Activated CD4-positive, alpha-beta memory T cell treated with anti-CD3 and anti-CD28 coated beads, Interleukin-2, amount 10 ng/mL, durations not matched to agents 7 days and 5 days (primary cell): ENCODE data around the gene MRGPRX2. TPM values are rescaled to one million over a fixed set of nuclear protein-coding genes. Genes with fewer than 3 reads are reported as not detected.

Experiments
- CTCF ChIA-PET: fragments of 350-600 bp; sonication (Branson Sonifier 250); formaldehyde crosslinking; loops from one replicate; lab custom pipeline; 2021; ENCODE audit warnings: antibody characterized with exemption, inconsistent platforms; lab: Charles Lee
- POLR2A ChIA-PET: fragments of 350-600 bp; sonication (Branson Sonifier 250); formaldehyde crosslinking; loops from one replicate; lab custom pipeline; 2021; ENCODE audit warnings: antibody characterized with exemption; lab: Charles Lee
- DNase-seq: peaks from one replicate; pipeline ENCODE4 v3.0.0-alpha.2; 2020
- H3K27ac Mint-ChIP-seq: one replicate; pipeline ENCODE4 v1.8.0; 2021; ENCODE audit warnings: mild to moderate bottlenecking, mixed read lengths
- H3K27me3 Mint-ChIP-seq: one replicate; pipeline ENCODE4 v1.8.0; 2021; ENCODE audit warnings: mixed read lengths
- H3K36me3 Mint-ChIP-seq: one replicate; pipeline ENCODE4 v1.8.0; 2021; ENCODE audit warnings: low read depth, mixed read lengths
- H3K4me1 Mint-ChIP-seq: one replicate; pipeline ENCODE4 v1.8.0; 2021; ENCODE audit warnings: mixed read lengths
- H3K4me3 Mint-ChIP-seq: one replicate; pipeline ENCODE4 v1.8.0; 2021; ENCODE audit warnings: mild to moderate bottlenecking, mixed read lengths
- H3K9me3 Mint-ChIP-seq: one replicate; pipeline ENCODE4 v1.8.0; 2021; ENCODE audit warnings: mixed read lengths
- total RNA-seq, 2 experiments: library from RNA; stranded (reverse); gene quantifications; one replicate each; pipeline ENCODE4 v1.2.3, GENCODE V29; 2021

MRGPRX2 gene
- not detected for total RNA-seq

GRCh38 chr11:19060629-19061028 is at the start of gene MRGPRX2:
MRGPRX2 (minus strand) TSS chr11:19060717; CDS start chr11:19056402, 4,315 bp downstream.
- Mint-ChIP-seq H3K27me3 (peaks cover 13% of the 10 kb centered on the region), H3K9me3 (no peaks in the 10 kb centered on the region), H3K4me3 (no peak within 1 kb of the TSS), H3K36me3 (no peaks in the 10 kb centered on the region), H3K4me1 (peaks cover 21% of the 10 kb centered on the region), H3K27ac (no peak within 1 kb of the TSS)
- DNase-seq, result no peak
- CTCF ChIA-PET, result interaction anchor here (2.3 to 2.4 kb wide), 2 partner anchors 10 to 16 kb away, joined by 12 to 14 read pairs; no protein-coding TSS in a partner anchor
- POLR2A ChIA-PET, result interaction anchor here (0.6 kb wide), 1 partner anchor 26 kb away, joined by 3 read pairs; no protein-coding TSS in a partner anchor

DNA sequence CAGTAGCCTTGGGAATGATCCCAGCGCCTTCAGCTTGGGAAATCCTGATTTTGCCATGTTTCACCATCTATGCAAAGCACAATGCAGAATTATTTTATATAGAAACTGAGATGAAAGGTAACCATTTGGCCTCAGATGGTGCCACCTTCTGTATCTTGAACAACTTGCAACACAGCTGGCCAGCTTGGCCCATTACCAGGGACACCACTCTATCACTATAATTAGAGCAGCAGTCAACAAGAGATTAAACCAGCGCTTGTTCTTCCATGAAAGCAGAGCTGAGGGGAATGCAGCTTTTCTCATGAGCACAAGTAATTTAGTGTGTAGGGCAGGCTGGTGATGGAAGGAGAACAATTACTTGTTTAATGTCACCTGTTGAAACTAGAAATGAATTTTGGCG is 49.8 kb upstream of the MRGPRX2 start:
- Mint-ChIP-seq H3K4me1 (no peaks in the 10 kb centered on the region), H3K4me3 (no peak overlapping the region), H3K27me3 (peaks cover 26% of the 10 kb centered on the region), H3K9me3 (no peaks in the 10 kb centered on the region), H3K36me3 (no peaks in the 10 kb centered on the region), H3K27ac (no peak overlapping the region)
- ChIA-PET POLR2A (no interaction called here), CTCF (no interaction called here)
- no peak for DNase-seq

DNA sequence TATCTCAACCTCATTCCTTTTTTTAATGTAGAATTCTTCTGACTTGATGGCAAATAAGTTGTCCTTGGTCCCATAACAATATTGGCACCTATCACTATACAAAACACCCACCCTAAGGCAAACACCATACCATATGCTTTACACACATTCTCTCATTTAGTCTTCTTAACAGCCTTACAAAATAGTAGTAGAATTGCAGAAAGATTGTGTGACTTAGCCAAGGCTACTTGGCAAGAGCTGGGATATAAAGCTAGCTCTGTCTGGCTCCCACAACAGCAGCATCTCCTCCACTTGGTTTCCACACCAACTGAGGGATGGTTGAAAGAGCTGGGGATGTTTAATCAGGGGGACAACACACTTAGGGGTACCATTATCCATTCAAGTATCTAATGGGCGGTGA is 46.6 kb upstream of the MRGPRX2 start:
- no peak for DNase-seq
- no peak overlapping the region for H3K27ac Mint-ChIP-seq
- peaks cover 12% of the 10 kb centered on the region for H3K27me3 Mint-ChIP-seq
- ChIA-PET CTCF (no interaction called here), POLR2A (no interaction called here)
- H3K4me1 Mint-ChIP-seq, result no peaks in the 10 kb centered on the region
- H3K36me3 Mint-ChIP-seq, result no peaks in the 10 kb centered on the region
- no peaks in the 10 kb centered on the region for H3K9me3 Mint-ChIP-seq
- H3K4me3 Mint-ChIP-seq, result no peak overlapping the region

- Mint-ChIP-seq H3K27me3 (peaks cover 10% of the 10 kb centered on the region), H3K9me3 (no peaks in the 10 kb centered on the region), H3K4me1 (no peaks in the 10 kb centered on the region), H3K4me3 (no peak overlapping the region), H3K27ac (no peak overlapping the region), H3K36me3 (no peaks in the 10 kb centered on the region)
- DNase-seq, result no peak
- ChIA-PET POLR2A (no interaction called here), CTCF (interaction anchor here (1.4 kb wide), 1 partner anchor 28 kb away, joined by 4 read pairs; no protein-coding TSS in a partner anchor)
Measured at GRCh38 chr11:19105011-19105410, 44.5 kb upstream of the MRGPRX2 start.

GRCh38 chr11:19102521-19102900 is 42.0 kb upstream of the MRGPRX2 start:
- no peak overlapping the region for H3K4me3 Mint-ChIP-seq
- H3K27me3 Mint-ChIP-seq, result peaks cover 10% of the 10 kb centered on the region
- ChIA-PET POLR2A (no interaction called here), CTCF (no interaction called here)
- no peaks in the 10 kb centered on the region for H3K4me1 Mint-ChIP-seq
- no peak for DNase-seq
- H3K36me3 Mint-ChIP-seq, result no peaks in the 10 kb centered on the region
- H3K9me3 Mint-ChIP-seq, result no peaks in the 10 kb centered on the region
- H3K27ac Mint-ChIP-seq, result no peak overlapping the region

DNA sequence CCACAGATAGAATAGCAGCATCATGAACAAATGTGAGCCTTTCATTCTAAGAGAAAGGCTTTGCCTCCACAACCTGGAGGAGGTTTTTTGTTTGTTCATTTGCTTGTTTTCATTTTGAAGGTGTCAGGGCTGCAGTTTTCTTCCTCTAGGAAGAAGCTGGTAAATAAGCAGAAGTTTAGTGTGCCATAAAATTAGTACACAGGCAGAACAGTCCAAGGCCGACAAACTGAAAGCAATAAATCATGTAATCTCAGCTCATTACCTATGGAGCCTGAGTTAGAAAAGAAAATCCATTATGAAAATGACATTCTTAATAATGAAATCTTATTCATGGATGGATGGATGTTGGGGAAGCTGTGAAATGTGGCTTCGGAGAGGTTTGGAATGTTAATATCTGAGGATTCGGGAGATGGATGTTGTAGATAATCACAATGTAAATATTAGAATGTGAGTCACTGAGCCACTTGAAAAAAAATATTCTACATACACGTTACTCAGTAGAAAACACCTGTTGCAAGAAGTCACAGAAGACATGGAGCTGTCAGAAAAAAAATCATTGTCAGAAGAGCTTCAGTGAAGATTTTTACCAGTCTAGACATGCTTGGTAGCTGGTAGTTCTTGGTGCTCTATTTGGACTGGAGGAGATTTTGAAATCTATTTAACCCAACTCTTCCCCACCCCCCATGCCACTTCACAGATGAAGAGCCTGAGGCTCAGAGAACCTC is 41.4 kb upstream of the MRGPRX2 start:
- CTCF ChIA-PET, result no interaction called here
- Mint-ChIP-seq H3K36me3 (no peaks in the 10 kb centered on the region), H3K4me1 (no peaks in the 10 kb centered on the region), H3K4me3 (no peak overlapping the region), H3K27me3 (peaks cover 11% of the 10 kb centered on the region), H3K27ac (no peak overlapping the region), H3K9me3 (no peaks in the 10 kb centered on the region)
- POLR2A ChIA-PET, result no interaction called here
- no peak for DNase-seq

DNA sequence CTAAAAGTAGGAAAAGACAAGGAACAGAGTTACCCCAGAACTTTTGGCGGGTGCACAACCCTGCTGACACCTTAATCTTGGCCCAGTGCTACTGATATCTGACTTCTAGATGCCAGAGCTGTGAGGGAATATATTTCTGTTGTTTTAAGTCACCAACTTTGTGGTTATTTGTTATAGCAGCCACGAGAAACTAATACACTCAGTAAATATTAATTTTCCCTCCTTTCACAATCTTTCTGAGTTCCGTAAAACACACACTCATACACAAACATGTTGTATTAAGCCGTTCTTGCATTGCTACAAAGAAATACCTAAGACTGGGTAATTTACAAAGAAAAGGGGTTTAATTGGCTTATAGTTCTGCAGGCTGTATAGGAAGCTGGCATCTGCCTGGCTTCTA is 40.4 kb upstream of the MRGPRX2 start:
- no peaks in the 10 kb centered on the region for H3K9me3 Mint-ChIP-seq
- H3K4me3 Mint-ChIP-seq, result no peak overlapping the region
- H3K4me1 Mint-ChIP-seq, result no peaks in the 10 kb centered on the region
- POLR2A ChIA-PET, result interaction anchor here (1.1 kb wide), 1 partner anchor 16 kb away, joined by 3 read pairs; no protein-coding TSS in a partner anchor
- no peak for DNase-seq
- no peak overlapping the region for H3K27ac Mint-ChIP-seq
- CTCF ChIA-PET, result no interaction called here
- no peaks in the 10 kb centered on the region for H3K36me3 Mint-ChIP-seq
- peaks cover 19% of the 10 kb centered on the region for H3K27me3 Mint-ChIP-seq

DNA sequence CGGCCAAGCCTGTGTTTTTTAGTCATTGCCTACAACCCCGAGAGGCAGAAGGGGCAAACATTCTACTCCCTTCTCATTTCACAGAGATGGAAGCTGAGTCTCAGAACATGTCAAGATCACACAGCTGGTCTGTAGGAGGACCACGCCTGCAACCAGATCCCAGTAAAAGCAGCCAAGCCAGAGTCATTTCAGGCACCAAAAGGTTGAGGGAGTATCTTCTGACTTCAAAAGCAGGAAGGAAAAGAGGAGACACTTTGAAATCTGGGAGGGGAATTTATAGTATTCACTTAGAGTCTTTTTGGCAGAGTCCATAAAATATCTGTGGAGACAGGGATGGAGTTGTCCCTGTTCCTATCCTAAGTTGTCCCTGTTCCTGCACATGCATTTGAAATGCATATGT is 38.6 kb upstream of the MRGPRX2 start:
- H3K27me3 Mint-ChIP-seq, result peaks cover 26% of the 10 kb centered on the region
- no peaks in the 10 kb centered on the region for H3K4me1 Mint-ChIP-seq
- H3K9me3 Mint-ChIP-seq, result no peaks in the 10 kb centered on the region
- CTCF ChIA-PET, result no interaction called here
- no peak overlapping the region for H3K27ac Mint-ChIP-seq
- POLR2A ChIA-PET, result no interaction called here
- H3K4me3 Mint-ChIP-seq, result no peak overlapping the region
- no peaks in the 10 kb centered on the region for H3K36me3 Mint-ChIP-seq
- no peak for DNase-seq

GRCh38 chr11:19094859-19095258 is 34.3 kb upstream of the MRGPRX2 start:
- peaks cover 28% of the 10 kb centered on the region for H3K27me3 Mint-ChIP-seq
- H3K36me3 Mint-ChIP-seq, result no peaks in the 10 kb centered on the region
- no peaks in the 10 kb centered on the region for H3K4me1 Mint-ChIP-seq
- ChIA-PET POLR2A (no interaction called here), CTCF (no interaction called here)
- no peaks in the 10 kb centered on the region for H3K9me3 Mint-ChIP-seq
- DNase-seq, result no peak
- H3K27ac Mint-ChIP-seq, result no peak overlapping the region
- no peak overlapping the region for H3K4me3 Mint-ChIP-seq

GRCh38 chr11:19093976-19094375 is 33.5 kb upstream of the MRGPRX2 start:
- no peaks in the 10 kb centered on the region for H3K9me3 Mint-ChIP-seq
- H3K4me1 Mint-ChIP-seq, result no peaks in the 10 kb centered on the region
- POLR2A ChIA-PET, result no interaction called here
- H3K4me3 Mint-ChIP-seq, result no peak overlapping the region
- CTCF ChIA-PET, result no interaction called here
- no peak overlapping the region for H3K27ac Mint-ChIP-seq
- H3K36me3 Mint-ChIP-seq, result no peaks in the 10 kb centered on the region
- H3K27me3 Mint-ChIP-seq, result peaks cover 28% of the 10 kb centered on the region
- DNase-seq, result no peak

- H3K9me3 Mint-ChIP-seq, result no peaks in the 10 kb centered on the region
- H3K36me3 Mint-ChIP-seq, result no peaks in the 10 kb centered on the region
- H3K4me1 Mint-ChIP-seq, result no peaks in the 10 kb centered on the region
- DNase-seq, result no peak
- ChIA-PET CTCF (interaction anchor here (1.5 kb wide), 1 partner anchor 22 kb away, joined by 3 read pairs; no protein-coding TSS in a partner anchor), POLR2A (no interaction called here)
- H3K4me3 Mint-ChIP-seq, result no peak overlapping the region
- H3K27me3 Mint-ChIP-seq, result peaks cover 28% of the 10 kb centered on the region
- H3K27ac Mint-ChIP-seq, result no peak overlapping the region
Measured at GRCh38 chr11:19092850-19093249, 32.3 kb upstream of the MRGPRX2 start.

DNA sequence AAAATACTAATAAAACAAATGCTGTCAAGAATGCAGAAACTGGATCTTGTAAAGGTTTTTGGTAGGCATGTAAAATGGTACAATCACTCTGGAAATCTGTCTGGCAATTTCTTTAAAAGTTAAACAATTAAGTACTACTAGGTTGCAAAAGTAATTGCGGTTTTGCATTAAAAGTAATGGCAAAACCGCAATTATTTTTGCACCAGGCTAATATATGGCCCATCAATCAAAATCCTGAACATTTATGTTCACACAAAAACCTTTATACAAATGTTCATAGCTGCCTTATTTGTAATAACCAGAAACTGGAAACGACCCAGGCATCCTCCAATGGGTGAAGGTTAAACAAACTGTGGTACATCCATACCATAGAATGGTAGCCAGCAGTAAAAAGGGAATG is 31.8 kb upstream of the MRGPRX2 start:
- H3K4me1 Mint-ChIP-seq, result no peaks in the 10 kb centered on the region
- CTCF ChIA-PET, result interaction anchor here (1.5 kb wide), 1 partner anchor 22 kb away, joined by 3 read pairs; no protein-coding TSS in a partner anchor

GRCh38 chr11:19091366-19091765 is 30.8 kb upstream of the MRGPRX2 start:
- Mint-ChIP-seq H3K4me1 (no peaks in the 10 kb centered on the region), H3K9me3 (no peaks in the 10 kb centered on the region), H3K27me3 (peaks cover 22% of the 10 kb centered on the region), H3K4me3 (no peak overlapping the region), H3K36me3 (no peaks in the 10 kb centered on the region), H3K27ac (no peak overlapping the region)
- DNase-seq, result no peak
- POLR2A ChIA-PET, result no interaction called here
- CTCF ChIA-PET, result interaction anchor here (1.5 kb wide), 1 partner anchor 21 kb away, joined by 3 read pairs; no protein-coding TSS in a partner anchor

More for the DNA sequence above, 31.8 kb upstream of the MRGPRX2 start:
- peaks cover 28% of the 10 kb centered on the region for H3K27me3 Mint-ChIP-seq
- no peaks in the 10 kb centered on the region for H3K36me3 Mint-ChIP-seq
- H3K9me3 Mint-ChIP-seq, result no peaks in the 10 kb centered on the region
- H3K4me3 Mint-ChIP-seq, result no peak overlapping the region
- DNase-seq, result no peak
- no peak overlapping the region for H3K27ac Mint-ChIP-seq
- POLR2A ChIA-PET, result no interaction called here

GRCh38 chr11:19089421-19089820 is 28.9 kb upstream of the MRGPRX2 start:
- ChIA-PET CTCF (interaction anchor here (1.2 kb wide), 2 partner anchors 11 to 12 kb away, joined by 3 read pairs; no protein-coding TSS in a partner anchor), POLR2A (no interaction called here)
- Mint-ChIP-seq H3K36me3 (no peaks in the 10 kb centered on the region), H3K9me3 (no peaks in the 10 kb centered on the region), H3K4me1 (no peaks in the 10 kb centered on the region), H3K27ac (no peak overlapping the region), H3K4me3 (no peak overlapping the region), H3K27me3 (peaks cover 14% of the 10 kb centered on the region)
- no peak for DNase-seq
